ENCODE measurements around the gene GTF3C1. TPM values are rescaled to one million over a fixed set of nuclear protein-coding genes. Genes with fewer than 3 reads are reported as not detected.

GTF3C1 gene
- total and polyA plus RNA-seq, 2 experiments from 2014 or later: 33.4 to 52.1 TPM

- no peak for TF ChIP-seq EZH2 (IDR thresholded peaks at IDR 0.05; ENCODE audit: insufficient read depth, poor library complexity, severe bottlenecking)
- no peak for TF ChIP-seq EZH2phosphoT487 (IDR thresholded peaks at IDR 0.05; ENCODE audit: insufficient read depth, low read depth)
- H2AFZ ChIP-seq: no peak overlapping the region
- in situ Hi-C loops (cut with MboI): loop anchor here (10.0 kb wide), 2 partner anchors 221 to 291 kb away; no protein-coding TSS in a partner anchor
- no peaks in the 10 kb centered on the region for H4K20me1 ChIP-seq (ENCODE audit: insufficient read depth)
- H3K9me2 ChIP-seq (ENCODE audit: insufficient read depth): no peaks in the 10 kb centered on the region
- no peaks in the 10 kb centered on the region for H3K9me3 ChIP-seq (ENCODE audit: low read depth)
- DNase-seq: no peak
- 42 to 50% methylated on average over 12 of the region's 12 CpGs for whole genome bisulfite sequencing, 2 experiments (ENCODE audit: low coverage in 1 of 2, low lambda C conversion rate in 2 of 2, missing lambda C conversion rate in 2 of 2)
- H3K4me3 ChIP-seq: no peak overlapping the region
- H3K27ac ChIP-seq: no peak overlapping the region
- H3F3A ChIP-seq (ENCODE audit: insufficient read depth): no peaks in the 10 kb centered on the region; the same call in 1 of the 2 replicates
- H3K9ac ChIP-seq: no peak overlapping the region
- H3K4me2 ChIP-seq (ENCODE audit: unreplicated experiment): no peak overlapping the region
- peaks cover 1% of the 10 kb centered on the region; the same call in 1 of the 2 replicates for H3K4me1 ChIP-seq (ENCODE audit: insufficient read depth)
- H3K27me3 ChIP-seq (replicated peaks; ENCODE audit: insufficient read depth): no peaks in the 10 kb centered on the region
- H3K79me2 ChIP-seq (ENCODE audit: insufficient read depth): no peaks in the 10 kb centered on the region
- H3K36me3 ChIP-seq (ENCODE audit: low read depth): no peaks in the 10 kb centered on the region
Observed at GRCh38 chr16:27455700-27456099, 94.0 kb downstream of the GTF3C1 start.

GRCh38 chr16:27453494-27453825 is 96.3 kb downstream of the GTF3C1 start:
- Histone ChIP-seq H3F3A (ENCODE audit: insufficient read depth) (no peaks in the 10 kb centered on the region; the same call in 1 of the 2 replicates), H2AFZ (no peak overlapping the region), H3K36me3 (ENCODE audit: low read depth) (no peaks in the 10 kb centered on the region), H3K27ac (no peak overlapping the region), H3K4me2 (ENCODE audit: unreplicated experiment) (no peak overlapping the region), H3K9me3 (ENCODE audit: low read depth) (no peaks in the 10 kb centered on the region), H4K20me1 (ENCODE audit: insufficient read depth) (no peaks in the 10 kb centered on the region), H3K27me3 (replicated peaks; ENCODE audit: insufficient read depth) (no peaks in the 10 kb centered on the region), H3K79me2 (ENCODE audit: insufficient read depth) (no peaks in the 10 kb centered on the region), H3K9ac (no peak overlapping the region), H3K9me2 (ENCODE audit: insufficient read depth) (no peaks in the 10 kb centered on the region), H3K4me3 (no peak overlapping the region), H3K4me1 (ENCODE audit: insufficient read depth) (peaks cover 11% of the 10 kb centered on the region; the same call in 1 of the 2 replicates)
- WGBS, 2 experiments (ENCODE audit: low coverage in 1 of 2, low lambda C conversion rate in 2 of 2, missing lambda C conversion rate in 2 of 2): 68 to 70% methylated on average over 3 of the region's 3 CpGs
- TF ChIP-seq EZH2phosphoT487 (IDR thresholded peaks at IDR 0.05; ENCODE audit: insufficient read depth, low read depth): no peak
- TF ChIP-seq EZH2 (IDR thresholded peaks at IDR 0.05; ENCODE audit: insufficient read depth, poor library complexity, severe bottlenecking): no peak
- no peak for DNase-seq
- in situ Hi-C loops (cut with MboI): loop anchor here (10.0 kb wide), 2 partner anchors 219 to 289 kb away; no protein-coding TSS in a partner anchor

GRCh38 chr16:27452569-27453493 is 96.9 kb downstream of the GTF3C1 start:
- Histone ChIP-seq H3K27me3 (replicated peaks; ENCODE audit: insufficient read depth) (no peaks in the 10 kb centered on the region), H3F3A (ENCODE audit: insufficient read depth) (no peaks in the 10 kb centered on the region; the same call in 1 of the 2 replicates), H3K4me3 (no peak overlapping the region), H3K4me1 (ENCODE audit: insufficient read depth) (peaks cover 11% of the 10 kb centered on the region; the same call in 1 of the 2 replicates), H3K36me3 (ENCODE audit: low read depth) (no peaks in the 10 kb centered on the region), H4K20me1 (ENCODE audit: insufficient read depth) (no peaks in the 10 kb centered on the region), H3K4me2 (ENCODE audit: unreplicated experiment) (no peak overlapping the region), H3K9me2 (ENCODE audit: insufficient read depth) (no peaks in the 10 kb centered on the region), H3K9ac (no peak overlapping the region), H2AFZ (no peak overlapping the region), H3K9me3 (ENCODE audit: low read depth) (no peaks in the 10 kb centered on the region), H3K27ac (no peak overlapping the region), H3K79me2 (ENCODE audit: insufficient read depth) (no peaks in the 10 kb centered on the region)
- 64% methylated on average over 16 of the region's 16 CpGs for WGBS, 2 experiments (ENCODE audit: low coverage in 1 of 2, low lambda C conversion rate in 2 of 2, missing lambda C conversion rate in 2 of 2)
- TF ChIP-seq EZH2 (IDR thresholded peaks at IDR 0.05; ENCODE audit: insufficient read depth, poor library complexity, severe bottlenecking) (no peak), EZH2phosphoT487 (IDR thresholded peaks at IDR 0.05; ENCODE audit: insufficient read depth, low read depth) (no peak)
- no peak for DNase-seq
- in situ Hi-C loops (cut with MboI): loop anchor here (10.0 kb wide), 2 partner anchors 218 to 288 kb away; no protein-coding TSS in a partner anchor

GRCh38 chr16:27450196-27450549 is 99.5 kb downstream of the GTF3C1 start:
- Histone ChIP-seq H3K36me3 (ENCODE audit: low read depth) (no peaks in the 10 kb centered on the region), H3K4me2 (ENCODE audit: unreplicated experiment) (peak overlapping the region; percentile 26), H3K27ac (no peak overlapping the region), H3K79me2 (ENCODE audit: insufficient read depth) (no peaks in the 10 kb centered on the region), H3K9me3 (ENCODE audit: low read depth) (no peaks in the 10 kb centered on the region), H3K4me3 (no peak overlapping the region), H3K9me2 (ENCODE audit: insufficient read depth) (no peaks in the 10 kb centered on the region), H3K4me1 (ENCODE audit: insufficient read depth) (peaks cover 11% of the 10 kb centered on the region; the same call in 1 of the 2 replicates), H3K27me3 (replicated peaks; ENCODE audit: insufficient read depth) (no peaks in the 10 kb centered on the region), H3F3A (ENCODE audit: insufficient read depth) (no peaks in the 10 kb centered on the region; the same call in 1 of the 2 replicates), H4K20me1 (ENCODE audit: insufficient read depth) (no peaks in the 10 kb centered on the region), H3K9ac (no peak overlapping the region), H2AFZ (no peak overlapping the region)
- no peak for DNase-seq
- TF ChIP-seq EZH2 (IDR thresholded peaks at IDR 0.05; ENCODE audit: insufficient read depth, poor library complexity, severe bottlenecking) (no peak), EZH2phosphoT487 (IDR thresholded peaks at IDR 0.05; ENCODE audit: insufficient read depth, low read depth) (no peak)
- 22 to 27% methylated on average over 5 of the region's 5 CpGs for WGBS, 2 experiments (ENCODE audit: low coverage in 1 of 2, low lambda C conversion rate in 2 of 2, missing lambda C conversion rate in 2 of 2)
- in situ Hi-C loops (cut with MboI): loop anchor here (10.0 kb wide), 2 partner anchors 215 to 285 kb away; no protein-coding TSS in a partner anchor
